Measurements from ENCODE around the gene MLLT1.

GRCh38 chr19:6260376-6260775 is 19.4 kb downstream of the MLLT1 start:
- TF ChIP-seq CTCF (IDR thresholded peaks at IDR 0.05) (no peak), POLR2A (IDR thresholded peaks at IDR 0.05) (no peak)
